GM19463 (cell line): ENCODE results near the gene ARFGEF2.

ENCODE experiments used
- ATAC-seq: cut with Tn5 transposase; IDR thresholded peaks from one replicate; pipeline ENCODE4 v1.9.1; 2021; ENCODE audit warnings: mild to moderate bottlenecking, moderate library complexity; ENCODE audit not compliant: unreplicated experiment

The ARFGEF2 gene

GRCh38 chr20:48898896-48899530, 22.5 kb upstream of the ARFGEF2 start:
- ATAC-seq: no peak

- no peak for ATAC-seq
Measured at GRCh38 chr20:48899881-48900280, 21.6 kb upstream of the ARFGEF2 start.

- no peak for ATAC-seq
Measured at GRCh38 chr20:48901326-48901725, 20.2 kb upstream of the ARFGEF2 start.

- no peak for ATAC-seq
Measured at GRCh38 chr20:48903705-48904104, 17.8 kb upstream of the ARFGEF2 start.

GRCh38 chr20:48904566-48905296, 16.8 kb upstream of the ARFGEF2 start:
- ATAC-seq: no peak

GRCh38 chr20:48905297-48905647, 16.2 kb upstream of the ARFGEF2 start:
- no peak for ATAC-seq

- no peak for ATAC-seq
Measured at GRCh38 chr20:48906221-48906877, 15.2 kb upstream of the ARFGEF2 start.

GRCh38 chr20:48908656-48909319, 12.7 kb upstream of the ARFGEF2 start:
- ATAC-seq: no peak

GRCh38 chr20:48909910-48910309, 11.6 kb upstream of the ARFGEF2 start:
- ATAC-seq: no peak

- ATAC-seq: no peak
Measured at GRCh38 chr20:48910347-48910781, 11.1 kb upstream of the ARFGEF2 start.

- peak; percentile 99 for ATAC-seq
Measured at GRCh38 chr20:48912065-48912464, 9.4 kb upstream of the ARFGEF2 start.

GRCh38 chr20:48916699-48917098, 4.8 kb upstream of the ARFGEF2 start:
- no peak for ATAC-seq

GRCh38 chr20:48919336-48919881, 2.1 kb upstream of the ARFGEF2 start:
- ATAC-seq: no peak

GRCh38 chr20:48919882-48920526, 1.5 kb upstream of the ARFGEF2 start:
- no peak for ATAC-seq

GRCh38 chr20:48920527-48921167, 864 bp upstream of the ARFGEF2 start:
- no peak for ATAC-seq

GRCh38 chr20:48921883-48922820, 641 bp downstream of the ARFGEF2 start:
- peak; percentile 39 for ATAC-seq

- ATAC-seq: no peak
Measured at GRCh38 chr20:48923149-48923718, 1.7 kb downstream of the ARFGEF2 start.

GRCh38 chr20:48924756-48925109, 3.2 kb downstream of the ARFGEF2 start:
- no peak for ATAC-seq

- ATAC-seq: no peak
Measured at GRCh38 chr20:48926267-48926666, 4.8 kb downstream of the ARFGEF2 start.
